SK-N-SH (cell line): ENCODE measurements around the gene P2RX2. TPM values are rescaled to one million over a fixed set of nuclear protein-coding genes. Genes with fewer than 3 reads are reported as not detected.

ENCODE experiments used
- CTCF ChIA-PET: fragments of 300-600, 350-600 bp; formaldehyde crosslinking; extraction: SDS; loops from one replicate; lab custom pipeline; 2021; lab: Yijun Ruan, JAX
- POLR2A ChIA-PET: fragments of 350-600 bp; sonication (Branson Sonifier 250); formaldehyde crosslinking; extraction: SDS; loops from one replicate; lab custom pipeline; 2020; ENCODE audit warnings: antibody characterized with exemption, inconsistent platforms; lab: Yijun Ruan, JAX
- DNase-seq: peaks from one replicate; pipeline ENCODE4 v3.0.0; 2012
- H2AFZ ChIP-seq: fragments of 200-600 bp; sonication (generic); 2 replicates; pipeline ENCODE4 v1.8.1; 2016; ENCODE audit warnings: antibody characterized with exemption, mild to moderate bottlenecking, low read depth
- H3F3A ChIP-seq: fragments of 200-600 bp; sonication (generic); replicated peaks from 2 replicates; pipeline ENCODE3; 2016; ENCODE audit warnings: antibody characterized with exemption, mild to moderate bottlenecking; ENCODE audit not compliant: insufficient read depth
- H3K27ac ChIP-seq, 2 experiments: fragments of 200-500 bp in 1 of 2; fragments of 200-600 bp in 1 of 2; sonication (Bioruptor generic) in 1 of 2; sonication (generic), shearing (Covaris generic) in 1 of 2; 2 replicates each; pipeline versions ENCODE4 v1.5.1 to v1.6.1; 2014 to 2016; ENCODE audit warnings: low read depth in 2 of 2, inconsistent platforms in 1 of 2, low read length in 1 of 2, mild to moderate bottlenecking in 1 of 2, mixed read lengths in 1 of 2
- H3K27me3 ChIP-seq: fragments of 200-600 bp; sonication (generic), shearing (Covaris generic); 2 replicates; pipeline ENCODE4 v1.6.1; 2016; ENCODE audit warnings: mixed run types; ENCODE audit not compliant: insufficient read depth
- H3K36me3 ChIP-seq, 2 experiments: fragments of 200-500 bp in 1 of 2; fragments of 200-600 bp in 1 of 2; sonication (Bioruptor generic) in 1 of 2; sonication (generic) in 1 of 2; replicated peaks in 1 of 2; 2 replicates each; pipeline versions ENCODE3 to v1.5.1; 2014 to 2016; ENCODE audit warnings: low read length in 1 of 2, mild to moderate bottlenecking in 1 of 2; ENCODE audit not compliant: insufficient read depth in 2 of 2, control insufficient read depth in 1 of 2
- H3K4me1 ChIP-seq, 2 experiments: fragments of 200-500 bp in 1 of 2; fragments of 200-600 bp in 1 of 2; sonication (Bioruptor generic) in 1 of 2; sonication (generic), shearing (Covaris generic) in 1 of 2; 2 replicates each; pipeline versions ENCODE4 v1.5.1 to v1.6.1; 2014 to 2016; ENCODE audit warnings: low read depth in 1 of 2, low read length in 1 of 2, mixed run types in 1 of 2; ENCODE audit not compliant: insufficient read depth in 2 of 2, control insufficient read depth in 1 of 2
- H3K4me2 ChIP-seq: fragments of 200-600 bp; sonication (generic), shearing (Covaris generic); 2 replicates; pipeline ENCODE4 v1.6.1; 2017; ENCODE audit warnings: mixed run types
- H3K4me3 ChIP-seq, 2 experiments: fragments of 200-500 bp in 1 of 2; fragments of 200-600 bp in 1 of 2; sonication (Bioruptor generic) in 1 of 2; sonication (generic), shearing (Covaris generic) in 1 of 2; 2 replicates each; pipeline versions ENCODE4 v1.5.1 to v1.8.1; 2014 to 2016; ENCODE audit warnings: low read depth in 2 of 2, inconsistent platforms in 1 of 2, low read length in 1 of 2, mild to moderate bottlenecking in 1 of 2, mixed read lengths in 1 of 2, moderate library complexity in 1 of 2
- H3K79me2 ChIP-seq: fragments of 200-600 bp; sonication (generic); 2 replicates; pipeline ENCODE4 v1.8.1; 2017; ENCODE audit warnings: mild to moderate bottlenecking; ENCODE audit not compliant: insufficient read depth
- H3K9ac ChIP-seq: fragments of 200-600 bp; sonication (generic); 2 replicates; pipeline ENCODE4 v1.6.1; 2017; ENCODE audit warnings: mixed run types
- H3K9me2 ChIP-seq: fragments of 200-600 bp; sonication (generic); 2 replicates; pipeline ENCODE4 v1.6.1; 2017; ENCODE audit warnings: mixed run types
- H3K9me3 ChIP-seq: fragments of 200-600 bp; sonication (generic); 2 replicates; pipeline ENCODE4 v1.6.1; 2017; ENCODE audit warnings: mixed run types, mild to moderate bottlenecking, moderate library complexity
- H4K20me1 ChIP-seq: fragments of 200-600 bp; sonication (generic); 2 replicates; pipeline ENCODE4 v1.6.1; 2017; ENCODE audit warnings: mild to moderate bottlenecking, mixed run types; ENCODE audit not compliant: insufficient read depth
- CHD2 ChIP-seq: fragments of 150-350 bp; IDR thresholded peaks from 2 replicates; pipeline ENCODE4 v1.6.1; 2018; ENCODE audit warnings: low read length; ENCODE audit not compliant: partially characterized antibody
- ELF1 ChIP-seq: IDR thresholded peaks from 2 replicates; pipeline ENCODE4 v1.4.0; 2012
- EZH2phosphoT487 ChIP-seq: fragments of 200-600 bp; sonication (generic); IDR thresholded peaks from 2 replicates; pipeline ENCODE4 v1.6.1; 2017; ENCODE audit warnings: low read depth, mixed run types, mild to moderate bottlenecking, antibody characterized with exemption, moderate library complexity, borderline replicate concordance
- FOXM1 ChIP-seq: IDR thresholded peaks from 2 replicates; pipeline ENCODE4 v1.4.0; 2012; ENCODE audit warnings: low read depth, mild to moderate bottlenecking
- JUND ChIP-seq: IDR thresholded peaks from 2 replicates; pipeline ENCODE4 v1.4.0; 2012
- MXI1 ChIP-seq: IDR thresholded peaks from 2 replicates; pipeline ENCODE4 v1.6.1; 2012; ENCODE audit warnings: mild to moderate bottlenecking, low read depth, low read length, improper control_type of control experiment
- RAD21 ChIP-seq: IDR thresholded peaks from 2 replicates; pipeline ENCODE4 v1.6.1; 2012; ENCODE audit warnings: mild to moderate bottlenecking, low read length
- TAF1 ChIP-seq: IDR thresholded peaks from 2 replicates; pipeline ENCODE4 v1.6.1; 2012; ENCODE audit warnings: low read depth, mild to moderate bottlenecking, low read length, moderate library complexity, borderline replicate concordance
- TCF12 ChIP-seq: IDR thresholded peaks from 2 replicates; pipeline ENCODE4 v1.4.0; 2012
- YY1 ChIP-seq: IDR thresholded peaks from 2 replicates; pipeline ENCODE4 v1.4.0; 2012; ENCODE audit warnings: low read depth, mild to moderate bottlenecking
- WGBS: methylation state at CpG from one replicate; pipeline ENCODE4 v1.1.6; 2017; ENCODE audit warnings: low lambda C conversion rate; 5-methylcytosine and 5-hydroxymethylcytosine counted together
- polyA plus RNA-seq, 3 experiments: library from polyadenylated mRNA; depleted of rRNA; stranded (reverse); fragments of >200 nt; gene quantifications; 2 replicates each; pipeline ENCODE4 v1.2.3, GENCODE V29; 2012
- TF ChIP-seq, protein P1 (sequence below): fragments of 150-350 bp; IDR thresholded peaks from 2 replicates; pipeline ENCODE4 v1.6.1; 2017; ENCODE audit warnings: antibody characterized with exemption, low read length, low read depth, borderline replicate concordance
- TF ChIP-seq, protein P2 (sequence below): IDR thresholded peaks from 2 replicates; pipeline ENCODE4 v1.6.1; 2012; ENCODE audit warnings: mild to moderate bottlenecking, low read depth, low read length, moderate library complexity
- TF ChIP-seq, protein P3 (sequence below): IDR thresholded peaks from 2 replicates; pipeline ENCODE4 v1.4.0; 2012; ENCODE audit warnings: low read depth
- TF ChIP-seq, protein P4 (sequence below): fragments of 150-350 bp; IDR thresholded peaks from 2 replicates; pipeline ENCODE4 v1.6.1; 2016; ENCODE audit warnings: mild to moderate bottlenecking, low read depth, low read length

P2RX2 gene
- polyA plus RNA-seq, 1 of the 3 experiments (the other 2 are of a cell fraction) = 0.03 TPM

DNA sequence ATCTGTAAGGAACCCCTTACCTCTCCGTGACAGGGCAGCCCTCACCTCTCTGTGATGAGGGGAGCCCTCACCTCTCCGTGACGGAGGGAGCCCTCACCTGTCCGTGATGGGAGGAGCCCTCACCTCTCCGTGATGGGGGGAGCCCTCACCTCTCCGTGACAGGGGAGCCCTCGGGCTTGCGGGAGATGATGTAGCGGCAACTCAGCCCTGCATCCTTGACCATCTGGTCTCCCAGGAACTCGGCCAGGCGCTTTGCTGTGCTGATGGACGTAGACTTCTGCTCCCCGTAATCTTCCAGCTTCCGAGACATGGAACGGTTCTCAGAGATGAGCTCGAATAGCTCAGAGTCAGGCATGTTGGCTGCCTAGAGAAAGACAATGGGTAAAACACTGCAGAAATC is 40.6 kb downstream of the P2RX2 start:
- TF ChIP-seq, protein P1, sequence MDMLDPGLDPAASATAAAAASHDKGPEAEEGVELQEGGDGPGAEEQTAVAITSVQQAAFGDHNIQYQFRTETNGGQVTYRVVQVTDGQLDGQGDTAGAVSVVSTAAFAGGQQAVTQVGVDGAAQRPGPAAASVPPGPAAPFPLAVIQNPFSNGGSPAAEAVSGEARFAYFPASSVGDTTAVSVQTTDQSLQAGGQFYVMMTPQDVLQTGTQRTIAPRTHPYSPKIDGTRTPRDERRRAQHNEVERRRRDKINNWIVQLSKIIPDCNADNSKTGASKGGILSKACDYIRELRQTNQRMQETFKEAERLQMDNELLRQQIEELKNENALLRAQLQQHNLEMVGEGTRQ = no peak
- no peak for TF ChIP-seq CHD2
- TF ChIP-seq, protein P2, sequence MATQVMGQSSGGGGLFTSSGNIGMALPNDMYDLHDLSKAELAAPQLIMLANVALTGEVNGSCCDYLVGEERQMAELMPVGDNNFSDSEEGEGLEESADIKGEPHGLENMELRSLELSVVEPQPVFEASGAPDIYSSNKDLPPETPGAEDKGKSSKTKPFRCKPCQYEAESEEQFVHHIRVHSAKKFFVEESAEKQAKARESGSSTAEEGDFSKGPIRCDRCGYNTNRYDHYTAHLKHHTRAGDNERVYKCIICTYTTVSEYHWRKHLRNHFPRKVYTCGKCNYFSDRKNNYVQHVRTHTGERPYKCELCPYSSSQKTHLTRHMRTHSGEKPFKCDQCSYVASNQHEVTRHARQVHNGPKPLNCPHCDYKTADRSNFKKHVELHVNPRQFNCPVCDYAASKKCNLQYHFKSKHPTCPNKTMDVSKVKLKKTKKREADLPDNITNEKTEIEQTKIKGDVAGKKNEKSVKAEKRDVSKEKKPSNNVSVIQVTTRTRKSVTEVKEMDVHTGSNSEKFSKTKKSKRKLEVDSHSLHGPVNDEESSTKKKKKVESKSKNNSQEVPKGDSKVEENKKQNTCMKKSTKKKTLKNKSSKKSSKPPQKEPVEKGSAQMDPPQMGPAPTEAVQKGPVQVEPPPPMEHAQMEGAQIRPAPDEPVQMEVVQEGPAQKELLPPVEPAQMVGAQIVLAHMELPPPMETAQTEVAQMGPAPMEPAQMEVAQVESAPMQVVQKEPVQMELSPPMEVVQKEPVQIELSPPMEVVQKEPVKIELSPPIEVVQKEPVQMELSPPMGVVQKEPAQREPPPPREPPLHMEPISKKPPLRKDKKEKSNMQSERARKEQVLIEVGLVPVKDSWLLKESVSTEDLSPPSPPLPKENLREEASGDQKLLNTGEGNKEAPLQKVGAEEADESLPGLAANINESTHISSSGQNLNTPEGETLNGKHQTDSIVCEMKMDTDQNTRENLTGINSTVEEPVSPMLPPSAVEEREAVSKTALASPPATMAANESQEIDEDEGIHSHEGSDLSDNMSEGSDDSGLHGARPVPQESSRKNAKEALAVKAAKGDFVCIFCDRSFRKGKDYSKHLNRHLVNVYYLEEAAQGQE = no peak
- no peak for TF ChIP-seq EZH2phosphoT487
- TF ChIP-seq, all 33 proteins: peak for 0
- Histone ChIP-seq H3K9me3 (no peaks in the 10 kb centered on the region), H3K9ac (no peak overlapping the region), H3K4me2 (no peak overlapping the region), H2AFZ (no peak overlapping the region), H3K79me2 (no peaks in the 10 kb centered on the region), H3K27me3 (no peaks in the 10 kb centered on the region), H3K9me2 (no peaks in the 10 kb centered on the region), H4K20me1 (no peaks in the 10 kb centered on the region), H3K27ac (no peak overlapping the region), H3F3A (no peaks in the 10 kb centered on the region), H3K36me3 (peaks cover 22 to 71% of the 10 kb centered on the region in 2 experiments), H3K4me1 (no peaks in the 10 kb centered on the region), H3K4me3 (no peak overlapping the region)
- CTCF ChIA-PET = interaction anchor here (0.9 to 1.8 kb wide), 2 partner anchors 23 to 44 kb away, joined by 3 to 5 read pairs; no protein-coding TSS in a partner anchor
- 95% methylated on average over 13 of the region's 16 CpGs for WGBS
- no peak for DNase-seq
- POLR2A ChIA-PET = no interaction called here

DNA sequence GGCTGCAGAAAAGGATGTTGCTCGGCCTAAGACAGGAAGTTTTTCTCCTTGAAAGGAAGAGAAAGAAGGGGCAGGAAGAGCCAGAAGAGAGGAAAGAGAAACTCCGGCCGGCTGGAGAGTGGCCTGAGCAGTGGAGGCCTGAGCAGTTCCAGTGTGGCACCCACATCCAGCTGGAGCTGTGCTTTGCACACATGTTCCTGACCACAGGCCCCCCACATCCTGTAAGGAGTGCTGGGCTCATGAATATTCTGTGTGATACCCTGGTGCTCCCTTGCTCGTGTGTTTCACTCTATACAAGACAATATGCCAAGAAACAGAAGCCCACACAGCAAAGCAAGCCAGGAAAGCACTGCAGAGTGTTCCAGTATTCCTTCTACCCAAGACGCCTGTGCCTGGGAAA is 41.5 kb downstream of the P2RX2 start:
- CTCF ChIA-PET = interaction anchor here (0.9 to 1.8 kb wide), 2 partner anchors 24 to 45 kb away, joined by 3 to 5 read pairs; no protein-coding TSS in a partner anchor

More for the DNA sequence above, 41.5 kb downstream of the P2RX2 start:
- H3K9me3 ChIP-seq = no peaks in the 10 kb centered on the region
- H3K4me3 ChIP-seq = no peak overlapping the region
- H3K79me2 ChIP-seq = no peaks in the 10 kb centered on the region
- H3K27ac ChIP-seq = no peak overlapping the region
- no peak for DNase-seq
- TF ChIP-seq TCF12 (no peak), JUND (no peak), ELF1 (no peak), YY1 (no peak), MXI1 (no peak), FOXM1 (no peak), EZH2phosphoT487 (no peak), TAF1 (no peak), RAD21 (no peak)
- TF ChIP-seq, protein P3, sequence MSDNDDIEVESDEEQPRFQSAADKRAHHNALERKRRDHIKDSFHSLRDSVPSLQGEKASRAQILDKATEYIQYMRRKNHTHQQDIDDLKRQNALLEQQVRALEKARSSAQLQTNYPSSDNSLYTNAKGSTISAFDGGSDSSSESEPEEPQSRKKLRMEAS = no peak
- TF ChIP-seq, protein P4, sequence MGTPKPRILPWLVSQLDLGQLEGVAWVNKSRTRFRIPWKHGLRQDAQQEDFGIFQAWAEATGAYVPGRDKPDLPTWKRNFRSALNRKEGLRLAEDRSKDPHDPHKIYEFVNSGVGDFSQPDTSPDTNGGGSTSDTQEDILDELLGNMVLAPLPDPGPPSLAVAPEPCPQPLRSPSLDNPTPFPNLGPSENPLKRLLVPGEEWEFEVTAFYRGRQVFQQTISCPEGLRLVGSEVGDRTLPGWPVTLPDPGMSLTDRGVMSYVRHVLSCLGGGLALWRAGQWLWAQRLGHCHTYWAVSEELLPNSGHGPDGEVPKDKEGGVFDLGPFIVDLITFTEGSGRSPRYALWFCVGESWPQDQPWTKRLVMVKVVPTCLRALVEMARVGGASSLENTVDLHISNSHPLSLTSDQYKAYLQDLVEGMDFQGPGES = no peak
- TF ChIP-seq, protein P2 = no peak
- TF ChIP-seq, protein P1 = no peak
- no peaks in the 10 kb centered on the region for H3K27me3 ChIP-seq
- H3K4me2 ChIP-seq = no peak overlapping the region
- H3K4me1 ChIP-seq = no peaks in the 10 kb centered on the region
- no peaks in the 10 kb centered on the region for H4K20me1 ChIP-seq
- no peak overlapping the region for H2AFZ ChIP-seq
- no peaks in the 10 kb centered on the region for H3K9me2 ChIP-seq
- H3F3A ChIP-seq = no peaks in the 10 kb centered on the region
- 84% methylated on average over 5 of the region's 5 CpGs for WGBS
- peaks cover 14 to 78% of the 10 kb centered on the region in 2 experiments for H3K36me3 ChIP-seq
- no peak overlapping the region for H3K9ac ChIP-seq
- POLR2A ChIA-PET = no interaction called here
